C4-2B (cell line): ENCODE measurements around the gene QPRT.
"Not testable (repeated sequence)": the region's sequence is repeated elsewhere in the genome, so short reads cannot be mapped to it uniquely, and the experiment has no call there.

Source experiments
- H3K27ac ChIP-seq: fragments of 450-650 bp; 2 replicates; pipeline ENCODE4 v1.5.1; 2017
- CTCF ChIP-seq: fragments of 450-650 bp; conservative IDR thresholded peaks from 2 replicates; pipeline ENCODE4 v1.5.1; 2017; ENCODE audit warnings: mild to moderate bottlenecking
- ZFX ChIP-seq: fragments of 450-650 bp; IDR thresholded peaks from 2 replicates; pipeline ENCODE4 v1.6.1; 2017

The QPRT gene

GRCh38 chr16:29687755-29688154, 8.8 kb downstream of the QPRT start:
- no peak for TF ChIP-seq ZFX
- no peak for TF ChIP-seq CTCF
- H3K27ac ChIP-seq: no peak overlapping the region

- no peak for TF ChIP-seq ZFX
- TF ChIP-seq CTCF: no peak
- H3K27ac ChIP-seq: no peak overlapping the region
These were observed 9.2 kb downstream of the QPRT start for GRCh38 chr16:29688172-29688571.

- H3K27ac ChIP-seq: not testable (repeated sequence)
These were observed 10.7 kb downstream of the QPRT start for GRCh38 chr16:29689490-29690351.

DNA sequence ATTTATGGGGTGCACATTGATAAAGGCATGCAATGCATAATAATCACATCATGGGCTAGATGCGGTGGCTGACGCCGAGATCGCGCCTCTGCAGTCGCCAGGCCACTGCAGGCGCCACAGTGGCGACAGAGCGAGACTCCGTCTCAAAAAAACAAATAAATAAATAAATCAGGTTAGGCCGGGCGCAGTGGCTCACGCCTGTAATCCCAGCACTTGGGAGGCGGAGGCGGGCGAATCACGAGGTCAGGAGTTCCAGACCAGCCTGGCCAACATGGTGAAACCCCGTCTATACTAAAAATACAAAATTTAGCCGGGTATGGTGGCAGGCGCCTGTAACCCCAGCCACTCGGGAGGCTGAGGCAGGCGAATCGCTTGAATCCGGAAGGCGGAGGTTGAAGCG, 13.6 kb downstream of the QPRT start:
- H3K27ac ChIP-seq: not testable (repeated sequence)

DNA sequence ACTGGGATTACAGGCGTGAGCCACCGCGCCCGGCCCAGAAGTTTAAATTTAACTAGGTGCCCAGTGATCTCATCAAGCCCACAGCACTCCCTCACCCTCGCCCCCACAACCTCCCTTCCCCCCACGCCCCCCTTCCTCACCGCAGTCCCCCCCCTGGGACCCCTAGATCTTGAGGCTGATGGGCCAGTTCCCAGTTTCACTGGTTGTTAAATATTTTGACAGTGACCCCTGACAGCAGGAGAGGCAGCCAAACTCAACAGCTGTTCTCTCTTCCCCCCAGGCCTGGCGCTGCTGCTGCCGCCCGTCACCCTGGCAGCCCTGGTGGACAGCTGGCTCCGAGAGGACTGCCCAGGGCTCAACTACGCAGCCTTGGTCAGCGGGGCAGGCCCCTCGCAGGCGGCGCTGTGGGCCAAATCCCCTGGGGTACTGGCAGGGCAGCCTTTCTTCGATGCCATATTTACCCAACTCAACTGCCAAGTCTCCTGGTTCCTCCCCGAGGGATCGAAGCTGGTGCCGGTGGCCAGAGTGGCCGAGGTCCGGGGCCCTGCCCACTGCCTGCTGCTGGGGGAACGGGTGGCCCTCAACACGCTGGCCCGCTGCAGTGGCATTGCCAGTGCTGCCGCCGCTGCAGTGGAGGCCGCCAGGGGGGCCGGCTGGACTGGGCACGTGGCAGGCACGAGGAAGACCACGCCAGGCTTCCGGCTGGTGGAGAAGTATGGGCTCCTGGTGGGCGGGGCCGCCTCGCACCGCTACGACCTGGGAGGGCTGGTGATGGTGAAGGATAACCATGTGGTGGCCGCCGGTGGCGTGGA, 15.6 kb downstream of the QPRT start:
- TF ChIP-seq ZFX (no peak), CTCF (no peak)
- H3K27ac ChIP-seq: no peak overlapping the region

GRCh38 chr16:29695675-29696074, 16.7 kb downstream of the QPRT start:
- H3K27ac ChIP-seq: not testable (repeated sequence)

DNA sequence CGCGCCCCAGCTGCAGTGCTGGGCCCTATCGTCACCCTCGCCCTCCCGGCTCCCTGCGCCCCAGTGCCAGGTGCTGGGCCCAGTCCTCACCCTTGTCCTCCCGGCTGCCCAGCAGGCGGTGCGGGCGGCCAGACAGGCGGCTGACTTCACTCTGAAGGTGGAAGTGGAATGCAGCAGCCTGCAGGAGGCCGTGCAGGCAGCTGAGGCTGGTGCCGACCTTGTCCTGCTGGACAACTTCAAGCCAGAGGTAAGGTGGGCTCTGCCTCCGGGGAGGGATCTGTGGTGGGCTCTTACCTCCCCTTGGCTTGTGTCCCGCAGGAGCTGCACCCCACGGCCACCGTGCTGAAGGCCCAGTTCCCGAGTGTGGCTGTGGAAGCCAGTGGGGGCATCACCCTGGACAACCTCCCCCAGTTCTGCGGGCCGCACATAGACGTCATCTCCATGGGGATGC, 17.9 kb downstream of the QPRT start:
- H3K27ac ChIP-seq: no peak overlapping the region
- TF ChIP-seq ZFX (no peak), CTCF (no peak)

DNA sequence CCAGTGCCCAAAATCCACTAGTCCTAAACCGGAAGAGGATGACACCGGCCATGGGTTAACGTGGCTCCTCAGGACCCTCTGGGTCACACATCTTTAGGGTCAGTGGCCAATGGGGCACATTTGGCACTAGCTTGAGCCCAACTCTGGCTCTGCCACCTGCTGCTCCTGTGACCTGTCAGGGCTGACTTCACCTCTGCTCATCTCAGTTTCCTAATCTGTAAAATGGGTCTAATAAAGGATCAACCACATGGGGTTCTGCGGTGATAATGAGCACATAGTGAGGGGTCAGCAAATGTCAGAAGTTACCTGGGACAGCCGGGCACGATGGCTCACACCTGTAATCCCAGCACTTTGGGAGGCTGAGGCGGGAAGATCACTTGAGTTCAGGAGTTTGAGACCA, 18.4 kb downstream of the QPRT start:
- TF ChIP-seq CTCF (no peak), ZFX (no peak)
- H3K27ac ChIP-seq: no peak overlapping the region

- no peak for TF ChIP-seq CTCF
- TF ChIP-seq ZFX: no peak
- no peak overlapping the region for H3K27ac ChIP-seq
These were observed 19.1 kb downstream of the QPRT start for GRCh38 chr16:29698042-29698441.
